ENCODE data around the gene PRR5L.
"Not testable (repeated sequence)": the region's sequence is repeated elsewhere in the genome, so short reads cannot be mapped to it uniquely, and the experiment has no call there.

DNA sequence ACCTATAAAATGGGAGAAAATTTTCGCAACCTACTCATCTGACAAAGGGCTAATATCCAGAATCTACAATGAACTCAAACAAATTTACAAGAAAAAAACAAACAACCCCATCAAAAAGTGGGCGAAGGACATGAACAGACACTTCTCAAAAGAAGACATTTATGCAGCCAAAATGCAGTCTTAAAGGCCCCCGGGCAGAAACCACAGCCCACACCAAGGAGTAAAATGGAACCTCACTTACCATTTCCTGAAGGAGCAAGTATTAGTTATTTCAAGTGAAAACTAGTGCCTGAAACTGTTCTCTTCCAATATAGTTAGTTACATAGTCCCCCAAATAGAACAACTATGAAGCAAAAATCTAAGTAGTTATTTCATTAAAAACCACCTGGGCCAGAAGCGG, 187.0 kb downstream of the PRR5L start:
- not testable (repeated sequence) for TF ChIP-seq BHLHE40 (IDR thresholded peaks at IDR 0.05; ENCODE audit: borderline replicate concordance); ZNF384 (IDR thresholded peaks at IDR 0.05)

Measured in HEK293T (cell line).